ENCODE measurements around the gene C8G. TPM values are rescaled to one million over a fixed set of nuclear protein-coding genes. Genes with fewer than 3 reads are reported as not detected.

The C8G gene
- total RNA-seq, 1 donor from 2014 or later = 1.7 TPM

DNA sequence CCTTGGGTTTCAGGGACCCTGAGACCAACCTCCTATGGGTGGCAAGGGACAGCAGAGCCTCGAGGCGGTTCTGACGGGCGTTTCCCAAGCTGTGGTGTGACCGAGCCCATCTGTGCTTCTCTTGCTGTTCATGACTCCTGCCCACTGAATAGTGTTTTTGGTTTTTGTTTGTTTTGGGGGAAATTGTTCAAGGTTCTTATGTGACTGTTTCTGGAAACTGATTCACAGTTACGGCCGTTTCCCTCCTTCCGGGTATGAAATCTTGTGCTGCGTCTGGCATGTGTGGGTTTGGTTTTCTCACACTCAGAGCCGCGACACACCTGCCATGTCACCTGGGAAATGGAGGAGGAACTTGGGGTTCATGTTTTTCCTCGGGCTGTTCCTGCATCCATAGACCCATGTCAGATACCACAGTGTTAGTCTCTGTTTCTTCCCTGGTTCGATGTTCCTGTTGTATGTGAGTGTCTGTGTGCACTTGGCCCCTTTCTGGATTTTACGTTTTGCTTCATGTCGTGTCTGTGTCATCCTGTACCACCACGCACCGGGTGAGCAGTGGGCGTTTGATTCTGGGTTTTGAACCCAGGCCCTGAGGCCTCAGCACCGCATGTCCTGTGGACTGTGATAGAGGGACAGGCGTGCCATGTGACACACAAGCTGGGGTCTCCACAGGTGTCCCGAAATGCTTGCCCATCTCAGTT, 29.3 kb upstream of the C8G start:
- Mint-ChIP-seq H3K4me1 (ENCODE audit: unreplicated experiment) (no peaks in the 10 kb centered on the region), H3K4me3 (ENCODE audit: unreplicated experiment) (no peak overlapping the region), H3K27ac (ENCODE audit: unreplicated experiment) (no peak overlapping the region), H3K36me3 (ENCODE audit: unreplicated experiment) (peaks cover 19% of the 10 kb centered on the region), H3K27me3 (ENCODE audit: unreplicated experiment) (no peaks in the 10 kb centered on the region), H3K9me3 (ENCODE audit: unreplicated experiment) (no peaks in the 10 kb centered on the region)
- TF ChIP-seq, protein P1, sequence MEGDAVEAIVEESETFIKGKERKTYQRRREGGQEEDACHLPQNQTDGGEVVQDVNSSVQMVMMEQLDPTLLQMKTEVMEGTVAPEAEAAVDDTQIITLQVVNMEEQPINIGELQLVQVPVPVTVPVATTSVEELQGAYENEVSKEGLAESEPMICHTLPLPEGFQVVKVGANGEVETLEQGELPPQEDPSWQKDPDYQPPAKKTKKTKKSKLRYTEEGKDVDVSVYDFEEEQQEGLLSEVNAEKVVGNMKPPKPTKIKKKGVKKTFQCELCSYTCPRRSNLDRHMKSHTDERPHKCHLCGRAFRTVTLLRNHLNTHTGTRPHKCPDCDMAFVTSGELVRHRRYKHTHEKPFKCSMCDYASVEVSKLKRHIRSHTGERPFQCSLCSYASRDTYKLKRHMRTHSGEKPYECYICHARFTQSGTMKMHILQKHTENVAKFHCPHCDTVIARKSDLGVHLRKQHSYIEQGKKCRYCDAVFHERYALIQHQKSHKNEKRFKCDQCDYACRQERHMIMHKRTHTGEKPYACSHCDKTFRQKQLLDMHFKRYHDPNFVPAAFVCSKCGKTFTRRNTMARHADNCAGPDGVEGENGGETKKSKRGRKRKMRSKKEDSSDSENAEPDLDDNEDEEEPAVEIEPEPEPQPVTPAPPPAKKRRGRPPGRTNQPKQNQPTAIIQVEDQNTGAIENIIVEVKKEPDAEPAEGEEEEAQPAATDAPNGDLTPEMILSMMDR (IDR thresholded peaks at IDR 0.05) = no peak
- no peak for DNase-seq (ENCODE audit: extremely low spot score, unreplicated experiment)

DNA sequence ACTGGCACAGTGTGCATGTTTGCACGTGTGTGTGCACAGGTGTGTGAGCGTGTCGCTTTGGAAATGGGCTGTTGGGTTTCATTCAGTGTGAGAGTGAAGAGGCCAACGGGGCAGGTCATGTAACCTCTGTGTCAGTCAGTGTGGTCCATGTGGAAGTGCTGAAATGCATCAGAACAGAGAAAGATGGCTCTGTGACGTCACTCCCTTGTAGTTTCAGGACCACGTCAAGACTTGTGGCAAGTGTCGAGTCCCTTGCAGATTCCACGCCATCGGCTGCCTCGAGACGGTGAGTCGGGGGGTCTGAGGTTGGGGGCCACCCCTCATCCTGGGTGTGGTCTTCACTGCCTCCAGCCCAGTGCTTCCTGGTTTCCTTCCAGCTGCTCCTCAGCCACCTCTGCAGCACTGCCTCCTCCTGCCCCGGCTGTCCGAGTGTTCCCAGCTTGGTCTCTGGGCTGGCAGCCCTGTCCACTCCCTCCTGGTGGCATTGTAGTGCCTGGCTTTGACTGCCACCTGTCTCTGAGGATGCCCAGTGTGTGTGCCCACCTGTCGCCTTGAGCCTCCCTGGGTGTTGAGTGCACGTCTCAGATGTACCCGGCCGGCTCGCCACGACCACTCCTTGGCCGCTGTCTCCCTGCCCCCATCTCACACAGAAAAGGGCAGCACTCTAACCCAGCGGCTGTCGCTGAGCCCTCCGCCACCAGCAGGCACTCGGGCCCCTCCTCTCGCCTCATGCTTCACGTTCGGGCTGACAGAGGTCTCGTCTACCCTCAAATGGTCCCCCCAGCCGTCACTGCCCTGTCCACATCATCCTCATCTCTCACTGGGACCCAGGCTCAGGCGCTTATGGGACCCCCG, 28.5 kb upstream of the C8G start:
- no peak overlapping the region for H3K4me3 Mint-ChIP-seq (ENCODE audit: unreplicated experiment)
- no peak for DNase-seq (ENCODE audit: extremely low spot score, unreplicated experiment)
- no peaks in the 10 kb centered on the region for H3K9me3 Mint-ChIP-seq (ENCODE audit: unreplicated experiment)
- peaks cover 19% of the 10 kb centered on the region for H3K36me3 Mint-ChIP-seq (ENCODE audit: unreplicated experiment)
- no peak overlapping the region for H3K27ac Mint-ChIP-seq (ENCODE audit: unreplicated experiment)
- TF ChIP-seq, protein P1 (IDR thresholded peaks at IDR 0.05) = no peak
- H3K4me1 Mint-ChIP-seq (ENCODE audit: unreplicated experiment) = no peaks in the 10 kb centered on the region
- no peaks in the 10 kb centered on the region for H3K27me3 Mint-ChIP-seq (ENCODE audit: unreplicated experiment)

DNA sequence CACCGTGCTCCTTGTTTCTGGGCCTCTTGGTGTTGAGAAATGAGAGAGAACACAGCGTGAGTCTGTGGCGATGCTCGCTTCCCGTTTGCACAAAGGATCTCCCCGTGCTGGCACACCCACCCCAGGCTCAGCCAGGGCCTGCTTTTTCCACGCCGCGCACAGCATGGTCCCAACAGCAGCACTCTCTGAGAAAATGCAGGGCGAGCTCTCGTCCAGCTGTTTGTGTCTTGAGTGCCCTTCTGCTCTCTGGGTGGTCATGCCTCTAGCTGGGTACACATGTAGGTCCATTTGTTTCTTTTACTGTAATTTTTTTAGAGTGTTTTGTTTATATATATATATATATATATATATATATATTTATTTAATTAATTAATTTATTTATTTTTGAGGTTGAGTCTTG, 27.1 kb upstream of the C8G start:
- H3K9me3 Mint-ChIP-seq (ENCODE audit: unreplicated experiment) = no peaks in the 10 kb centered on the region
- H3K4me1 Mint-ChIP-seq (ENCODE audit: unreplicated experiment) = no peaks in the 10 kb centered on the region
- no peak overlapping the region for H3K4me3 Mint-ChIP-seq (ENCODE audit: unreplicated experiment)
- no peak for DNase-seq (ENCODE audit: extremely low spot score, unreplicated experiment)
- no peak overlapping the region for H3K27ac Mint-ChIP-seq (ENCODE audit: unreplicated experiment)
- TF ChIP-seq, protein P1 (IDR thresholded peaks at IDR 0.05) = no peak
- H3K36me3 Mint-ChIP-seq (ENCODE audit: unreplicated experiment) = peaks cover 22% of the 10 kb centered on the region
- no peaks in the 10 kb centered on the region for H3K27me3 Mint-ChIP-seq (ENCODE audit: unreplicated experiment)

DNA sequence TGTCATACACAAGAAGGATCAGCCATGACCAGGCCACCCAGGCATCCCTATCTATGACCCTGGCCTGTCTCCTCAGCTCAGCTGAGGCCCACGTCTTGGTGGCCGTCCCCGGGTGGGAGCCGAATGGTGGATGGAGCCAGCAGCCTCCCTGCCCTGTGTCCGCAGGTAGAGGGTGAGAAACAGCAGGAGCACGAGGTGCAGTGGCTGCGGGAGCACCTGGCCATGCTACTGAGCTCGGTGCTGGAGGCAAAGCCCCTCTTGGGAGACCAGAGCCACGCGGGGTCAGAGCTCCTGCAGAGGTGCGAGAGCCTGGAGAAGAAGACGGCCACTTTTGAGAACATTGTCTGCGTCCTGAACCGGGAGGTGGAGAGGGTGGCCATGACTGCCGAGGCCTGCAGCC, 25.0 kb upstream of the C8G start:
- peaks cover 22% of the 10 kb centered on the region for H3K36me3 Mint-ChIP-seq (ENCODE audit: unreplicated experiment)
- DNase-seq (ENCODE audit: extremely low spot score, unreplicated experiment) = no peak

More for the DNA sequence above, 25.0 kb upstream of the C8G start:
- H3K27ac Mint-ChIP-seq (ENCODE audit: unreplicated experiment) = no peak overlapping the region
- no peaks in the 10 kb centered on the region for H3K27me3 Mint-ChIP-seq (ENCODE audit: unreplicated experiment)
- TF ChIP-seq, protein P1 (IDR thresholded peaks at IDR 0.05) = no peak
- H3K9me3 Mint-ChIP-seq (ENCODE audit: unreplicated experiment) = no peaks in the 10 kb centered on the region
- no peaks in the 10 kb centered on the region for H3K4me1 Mint-ChIP-seq (ENCODE audit: unreplicated experiment)
- H3K4me3 Mint-ChIP-seq (ENCODE audit: unreplicated experiment) = no peak overlapping the region

Measured in osteocyte (in vitro differentiated cells).